DMS114 treated with DMSO at 0.1 percent for 48 hours (cell line): ENCODE measurements around the gene UNC5B.

Experiments used
- DNase-seq: peaks from one replicate; lab custom pipeline; 2025; ENCODE audit not compliant: unreplicated experiment; lab: John Stamatoyannopoulos, UW

The UNC5B gene

DNA sequence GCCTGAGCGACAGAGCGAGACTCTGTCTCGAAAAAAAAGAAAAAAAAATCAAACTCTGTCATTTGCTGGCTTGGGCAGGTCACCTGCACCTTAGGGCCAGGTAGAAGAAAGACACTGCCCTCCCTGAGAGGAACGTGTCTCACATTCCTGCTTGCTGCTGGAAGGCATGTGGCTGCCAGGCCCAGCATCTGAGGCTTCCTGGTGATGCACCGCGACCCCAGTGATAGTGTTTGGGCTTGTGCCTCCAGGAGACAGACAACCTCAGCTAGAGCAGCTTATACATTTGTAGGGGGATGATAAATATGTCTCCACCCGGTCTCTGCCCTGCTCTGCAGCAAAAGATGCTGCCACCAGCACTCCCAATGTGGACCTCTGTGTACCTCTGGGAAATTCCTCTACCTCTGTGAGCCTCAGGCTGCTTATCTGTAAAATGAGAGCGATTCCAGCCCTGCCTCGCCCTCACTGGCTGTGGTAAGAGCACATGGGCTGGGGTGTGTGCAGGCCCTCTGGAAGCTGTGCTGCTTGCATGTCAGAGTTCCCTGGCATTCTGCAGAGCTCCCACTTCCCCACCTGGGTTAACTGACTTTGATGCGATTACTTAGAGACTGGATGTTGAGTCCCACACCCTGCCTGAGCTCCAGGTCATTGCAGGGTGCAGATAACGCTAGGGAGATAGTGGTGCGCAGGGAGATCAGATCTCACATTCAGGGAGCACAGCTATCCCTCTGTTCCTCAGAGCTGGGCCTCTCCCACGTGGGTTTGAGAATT, 126.5 kb downstream of the UNC5B start:
- no peak for DNase-seq

DNA sequence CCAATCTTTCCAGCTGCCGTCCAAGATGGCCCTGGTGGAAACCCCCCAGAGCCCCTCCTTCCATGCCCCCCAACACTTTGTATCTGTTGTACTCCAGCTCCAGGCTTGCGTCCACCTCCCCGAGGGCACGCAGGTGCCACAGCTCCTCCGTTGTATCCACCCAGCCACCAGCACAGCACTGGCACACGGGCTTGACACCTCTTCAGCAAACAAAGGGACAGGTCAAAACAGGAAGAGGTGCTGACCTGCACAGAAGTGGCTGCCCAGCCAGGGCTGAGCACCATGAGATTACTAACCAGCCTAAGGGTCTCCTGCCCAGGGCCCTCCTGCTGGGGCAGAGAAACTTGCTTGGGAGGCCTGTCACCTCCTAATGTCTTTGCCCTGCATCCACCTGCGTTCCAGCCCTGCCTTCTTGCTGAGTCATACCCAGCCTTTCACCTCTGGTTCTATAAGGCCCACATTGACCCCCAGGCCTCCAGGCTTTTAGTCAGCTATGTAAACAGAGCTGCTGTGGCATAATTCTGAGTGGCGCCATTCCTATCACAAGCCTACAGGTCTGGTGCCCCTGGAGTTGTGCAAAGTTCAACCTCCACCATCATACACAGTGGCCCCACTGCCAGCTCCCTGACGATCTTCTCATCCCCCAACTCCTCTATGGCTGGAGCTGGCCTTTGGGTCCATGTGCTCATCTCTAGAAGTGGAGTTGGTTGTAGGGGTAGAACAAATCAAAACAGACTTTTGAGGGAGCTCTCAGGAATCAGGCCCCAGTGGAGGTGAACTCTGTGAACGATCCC, 127.6 kb downstream of the UNC5B start:
- DNase-seq = no peak

DNA sequence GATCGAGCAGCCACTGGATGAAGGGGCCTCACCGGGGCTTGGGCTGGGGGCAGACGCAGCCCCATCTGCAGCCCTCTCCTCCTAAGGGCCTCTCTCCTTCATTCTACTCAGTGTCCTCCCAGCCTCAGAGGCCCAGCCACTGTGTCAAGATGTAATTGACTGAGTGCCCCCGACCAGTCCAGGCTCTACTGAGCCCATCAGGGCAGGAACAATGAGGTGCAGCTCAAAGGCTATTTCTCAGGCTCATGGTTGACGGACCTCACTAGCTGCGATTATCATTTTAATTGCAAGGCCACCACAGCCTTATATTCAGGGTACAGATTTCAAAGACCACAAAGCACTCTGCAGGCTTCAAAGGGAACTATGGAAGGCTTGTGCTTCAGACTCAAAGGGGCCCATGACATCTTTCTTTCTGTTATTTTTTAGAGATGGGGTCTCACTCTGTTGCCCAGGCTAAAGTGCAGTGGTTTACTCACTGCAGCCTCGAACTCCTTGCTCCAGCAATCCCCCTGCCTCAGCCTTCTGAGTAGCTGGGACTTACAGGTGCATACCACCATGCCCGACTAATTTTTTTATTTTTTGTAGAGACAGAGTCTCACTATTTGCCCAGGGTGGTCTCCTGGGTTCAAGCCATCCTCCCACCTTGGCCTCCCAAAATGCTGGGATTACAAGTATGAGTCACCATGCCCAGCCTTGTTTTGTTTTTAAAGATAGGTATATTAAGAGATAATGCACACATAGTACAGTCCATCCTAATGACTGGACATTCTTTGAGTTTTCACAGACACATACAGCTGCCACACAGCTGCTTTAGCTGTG, 130.4 kb downstream of the UNC5B start:
- DNase-seq = no peak

DNA sequence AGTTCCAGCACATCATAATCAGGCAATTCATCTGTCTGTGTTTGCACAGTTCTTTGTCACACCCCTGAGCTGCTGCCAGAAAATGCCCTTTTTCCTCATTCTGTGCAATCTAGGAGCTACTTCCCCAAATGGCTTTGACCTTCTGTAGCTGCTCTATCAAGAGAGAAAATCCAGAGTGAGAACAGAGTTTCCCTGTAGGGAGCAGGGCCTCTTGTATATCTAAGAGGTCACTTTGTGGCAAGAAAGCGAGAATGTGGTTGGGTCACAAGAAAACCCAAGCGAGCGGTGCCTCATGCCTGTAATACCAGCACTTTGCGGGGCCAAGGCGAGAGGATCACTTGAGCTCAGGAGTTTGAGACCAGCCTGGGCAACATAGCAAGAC, 131.0 kb downstream of the UNC5B start:
- DNase-seq = no peak

DNA sequence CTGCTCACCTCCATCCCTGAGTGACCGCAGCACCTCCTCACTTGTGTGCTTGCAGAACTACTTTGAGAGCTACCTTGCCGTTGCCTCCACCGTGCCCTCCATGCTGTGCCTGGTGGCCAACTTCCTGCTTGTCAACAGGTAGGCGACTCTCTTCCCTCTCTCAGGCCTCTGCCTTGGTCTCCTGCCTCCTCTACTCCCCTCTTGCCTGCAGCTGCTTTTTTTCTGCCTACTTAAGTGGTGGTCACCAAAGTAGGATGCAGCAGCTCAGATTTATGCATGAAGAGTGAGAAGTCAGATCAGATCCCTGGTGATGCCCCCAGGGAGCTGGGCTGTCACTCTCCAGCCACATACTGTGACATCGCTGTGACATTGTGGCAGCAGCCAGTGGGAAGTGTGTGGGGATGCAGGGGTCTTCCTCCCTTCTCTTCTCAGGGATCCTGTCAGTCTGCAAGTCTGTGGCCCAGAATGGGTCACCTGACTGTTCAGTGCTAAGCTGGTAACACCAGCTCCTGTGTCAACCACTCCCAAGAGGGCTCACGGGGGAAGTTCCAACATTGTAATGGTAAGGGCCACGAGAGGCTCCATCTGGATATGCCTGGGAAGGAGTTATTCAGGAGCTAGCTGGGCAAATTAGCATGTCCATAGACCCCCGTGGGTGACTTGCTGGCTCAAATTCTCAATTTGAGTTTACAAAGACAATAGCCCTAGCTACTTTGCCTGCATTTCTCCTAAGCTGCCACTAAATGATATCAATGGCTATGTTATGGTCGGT, 132.0 kb downstream of the UNC5B start:
- no peak for DNase-seq

DNA sequence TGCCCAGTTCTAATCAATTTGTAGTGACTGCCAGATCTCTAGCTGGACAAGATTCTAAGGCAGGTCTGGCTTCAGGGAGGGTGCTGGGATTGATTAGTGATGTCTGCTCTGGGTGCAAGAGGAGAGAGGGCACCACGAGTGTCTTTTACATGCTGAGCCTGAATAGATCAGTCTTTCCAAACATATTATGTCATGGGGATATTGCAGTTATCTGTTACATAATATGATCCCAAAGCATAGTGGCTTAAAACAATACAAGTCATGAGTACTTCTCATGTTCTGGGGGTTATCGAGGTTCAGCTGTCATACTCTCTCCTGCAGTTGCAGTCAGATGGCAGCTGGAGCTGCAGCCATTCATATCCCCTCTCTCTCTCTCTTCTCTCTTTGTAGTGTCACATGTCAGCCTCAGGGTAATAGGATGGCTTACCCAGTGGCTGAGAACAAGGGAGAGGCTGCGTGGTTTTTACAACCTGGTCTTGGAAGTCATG, 132.7 kb downstream of the UNC5B start:
- DNase-seq = no peak

DNA sequence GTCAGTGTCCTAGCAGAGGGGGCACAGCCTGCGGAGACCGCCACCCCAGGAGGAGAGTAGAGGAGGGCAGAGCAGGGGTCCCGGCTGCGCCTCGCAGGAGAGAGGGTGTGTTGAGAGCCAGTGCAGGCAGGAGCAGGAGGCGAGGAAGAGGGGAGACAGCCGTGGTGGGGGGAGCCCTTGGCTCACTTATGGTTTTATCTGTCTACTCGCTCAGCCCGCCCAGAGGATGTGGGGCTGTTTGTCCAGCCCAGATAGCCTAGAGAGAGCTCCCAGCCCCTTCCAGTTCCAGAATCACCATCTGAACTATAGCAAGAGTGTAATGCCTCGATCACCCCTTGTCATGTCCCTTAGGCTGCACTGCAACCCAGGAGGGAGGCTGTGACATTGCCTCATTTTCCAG, 133.3 kb downstream of the UNC5B start:
- no peak for DNase-seq

DNA sequence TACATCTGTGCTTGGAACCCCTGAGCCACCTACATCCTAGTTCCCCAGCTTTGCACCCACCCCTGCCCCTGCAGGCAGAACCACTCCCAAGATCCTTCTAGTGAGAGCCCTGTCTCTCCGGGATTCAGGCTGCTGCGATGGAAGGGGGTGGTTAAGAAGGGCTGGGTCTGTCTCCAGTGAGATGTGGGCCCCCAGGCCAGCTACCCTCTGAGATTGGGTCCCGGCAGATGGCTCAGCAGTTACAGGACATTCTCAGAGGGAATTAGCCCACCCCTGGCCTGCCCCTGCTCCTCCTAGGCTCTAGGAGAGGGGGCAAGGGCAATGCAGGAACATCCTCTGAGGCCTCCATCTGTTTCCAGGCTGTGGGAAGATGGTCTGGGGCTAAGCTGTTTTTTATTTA, 134.4 kb downstream of the UNC5B start:
- DNase-seq = no peak

DNA sequence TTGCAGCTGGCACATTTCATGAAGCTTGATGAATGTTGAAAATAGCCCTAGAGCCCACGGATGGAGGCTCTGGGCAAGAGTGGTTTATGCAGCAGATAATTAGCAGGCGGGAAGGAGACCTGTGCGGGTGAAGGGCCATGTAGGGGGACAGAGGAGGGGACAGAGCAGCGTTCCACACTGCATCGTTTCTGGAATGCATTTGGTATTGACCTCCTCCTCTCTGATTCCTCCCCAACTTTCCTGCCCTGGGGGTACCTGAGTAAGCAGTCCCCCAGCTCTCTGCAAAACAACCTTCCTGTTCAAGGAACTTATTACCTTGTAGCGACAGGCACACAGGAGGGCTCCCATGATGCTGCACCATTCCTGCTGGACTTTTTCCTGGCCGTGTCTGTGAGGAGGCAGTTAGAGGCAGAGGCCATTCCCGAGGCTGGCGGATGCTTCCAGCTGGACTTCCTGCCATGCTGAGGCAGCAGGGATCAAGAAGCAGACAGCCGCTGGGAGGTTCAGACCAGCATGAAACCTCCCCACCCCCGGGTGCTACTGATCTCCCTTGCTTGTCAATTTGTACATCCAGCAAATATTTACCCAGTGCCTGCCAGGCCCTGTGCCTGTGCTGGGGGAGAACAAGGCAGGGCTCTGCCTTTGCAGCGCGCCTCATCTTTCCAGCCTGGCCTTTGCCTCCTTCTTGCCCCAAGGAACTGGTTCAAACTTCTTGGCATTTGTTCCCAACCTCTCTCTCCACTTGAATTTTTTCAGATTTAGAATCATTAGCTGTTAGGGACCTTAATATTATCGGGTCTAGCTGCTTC, 135.4 kb downstream of the UNC5B start:
- no peak for DNase-seq

DNA sequence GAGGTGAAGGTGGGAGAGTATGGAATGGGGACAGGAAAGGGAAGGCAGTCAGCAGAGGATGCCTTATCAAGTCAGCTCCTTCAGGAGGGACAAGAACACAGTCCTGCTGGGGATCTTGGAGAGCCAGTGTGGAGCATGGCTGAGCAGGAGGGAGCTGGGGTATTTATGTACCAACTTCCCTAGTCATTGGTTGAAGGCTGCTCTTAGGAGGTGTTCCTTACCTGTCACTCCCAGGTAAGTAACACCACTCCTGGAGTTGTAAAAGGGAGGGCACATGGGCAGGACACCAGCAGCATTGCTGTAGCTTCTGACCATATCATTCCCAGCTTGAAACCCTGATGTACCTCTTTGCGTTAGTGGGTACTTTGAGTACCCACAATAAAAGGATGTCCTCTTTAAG, 136.5 kb downstream of the UNC5B start:
- DNase-seq = no peak

DNA sequence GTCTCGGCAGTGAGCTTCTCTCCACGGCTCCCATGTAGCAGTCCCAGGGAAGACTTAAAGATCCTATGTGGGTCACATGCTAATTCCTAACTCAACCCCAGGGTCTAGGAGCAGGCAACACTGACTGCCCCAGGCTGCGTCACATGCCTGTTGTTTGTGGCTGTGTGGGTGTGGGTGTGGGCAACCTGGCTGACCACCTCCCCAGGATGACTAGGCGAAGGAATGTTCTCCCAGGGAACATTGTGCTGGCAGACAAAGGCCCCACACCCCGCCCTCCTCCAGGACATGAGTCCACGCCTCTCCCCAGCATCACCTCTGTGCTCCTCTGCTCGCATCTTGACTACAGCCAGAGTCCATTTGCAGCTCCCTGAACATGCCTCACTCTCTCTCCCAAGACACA, 137.0 kb downstream of the UNC5B start:
- no peak for DNase-seq

DNA sequence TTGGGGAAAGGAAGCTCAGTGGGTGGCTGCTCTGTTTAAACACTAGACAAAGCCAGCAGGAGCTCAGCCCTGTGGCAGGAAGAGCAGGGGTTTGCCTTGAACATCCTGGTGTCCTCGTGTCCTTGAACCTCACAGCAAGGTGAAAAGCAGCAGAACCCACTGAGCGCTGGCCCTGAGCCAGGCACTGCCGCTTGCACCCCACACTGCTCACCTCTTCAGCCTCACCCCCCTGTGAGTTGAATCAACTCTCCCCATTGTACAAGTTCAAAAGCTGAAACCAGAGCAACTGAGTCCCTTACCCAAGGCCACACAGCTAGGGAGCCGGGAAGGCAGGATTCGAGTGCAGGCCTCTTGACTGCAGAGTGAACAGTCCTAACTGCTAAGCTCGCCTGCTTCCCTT, 138.7 kb downstream of the UNC5B start:
- no peak for DNase-seq

DNA sequence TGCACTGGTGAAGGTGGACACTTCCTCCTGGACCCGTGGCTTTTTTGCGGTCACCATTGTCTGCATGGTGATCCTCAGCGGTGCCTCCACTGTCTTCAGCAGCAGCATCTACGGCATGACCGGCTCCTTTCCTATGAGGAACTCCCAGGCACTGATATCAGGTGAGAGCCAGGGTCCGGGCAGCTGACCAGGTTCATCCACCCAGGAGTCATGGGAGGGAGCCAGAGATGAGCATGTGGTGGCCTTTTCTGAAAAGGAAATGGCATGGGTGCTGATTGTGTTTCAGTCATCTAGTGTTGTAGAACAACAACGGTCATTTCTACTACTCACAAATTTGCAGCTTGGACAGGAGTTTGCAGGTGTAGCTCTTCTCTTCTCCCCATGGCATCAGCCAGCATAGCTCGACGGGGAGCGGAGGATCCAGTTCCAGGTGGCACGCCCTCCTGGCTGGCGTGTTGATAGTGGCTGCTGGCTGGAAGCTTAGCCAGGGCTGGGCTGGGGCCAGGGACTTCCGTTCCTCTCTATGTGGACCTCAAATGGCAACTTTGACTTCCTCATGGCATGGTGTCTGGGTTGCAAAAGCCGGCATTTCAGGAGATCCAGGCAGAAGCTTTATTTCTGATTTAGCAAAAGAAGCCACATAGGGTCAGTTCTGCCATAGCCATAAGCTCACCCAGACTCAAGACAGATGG, 139.4 kb downstream of the UNC5B start:
- DNase-seq = no peak
